GM19193 (cell line): Measurements from ENCODE around the gene STX10.
A peak's percentile ranks its signal among the peaks of the same experiment; 100 is the strongest.

ENCODE experiments used
- POLR2A ChIP-seq: IDR thresholded peaks from 4 replicates; pipeline ENCODE4 v1.6.1; 2011; ENCODE audit not compliant: insufficient read depth, insufficient read length; ENCODE audit errors: extremely low read depth

STX10 gene

GRCh38 chr19:13116282-13117175 lies 33.6 kb downstream of the STX10 start, which contains the start of gene TRMT1:
Gene TRMT1 (minus strand): TSS chr19:13116740. CDS start chr19:13116399, 341 bp downstream.
- peak; percentile 53 for TF ChIP-seq POLR2A

GRCh38 chr19:13115936-13116281 lies 34.3 kb downstream of the STX10 start:
- TF ChIP-seq POLR2A: no peak

- TF ChIP-seq POLR2A: no peak
These were observed 37.6 kb downstream of the STX10 start for GRCh38 chr19:13112555-13112954.

GRCh38 chr19:13110099-13110610 lies 40.0 kb downstream of the STX10 start:
- no peak for TF ChIP-seq POLR2A

GRCh38 chr19:13109361-13110098 lies 40.6 kb downstream of the STX10 start:
- TF ChIP-seq POLR2A: no peak

- peak; percentile 50 for TF ChIP-seq POLR2A
These were observed 45.1 kb downstream of the STX10 start for GRCh38 chr19:13104848-13105711.

- TF ChIP-seq POLR2A: peak; percentile 49
These were observed 45.8 kb downstream of the STX10 start for GRCh38 chr19:13104360-13104847.

GRCh38 chr19:13103581-13104359 lies 46.4 kb downstream of the STX10 start:
- TF ChIP-seq POLR2A: no peak

- peak; percentile 64 for TF ChIP-seq POLR2A
These were observed 47.3 kb downstream of the STX10 start, which contains the start of gene LYL1 for GRCh38 chr19:13102666-13103580. Gene LYL1 (minus strand): TSS chr19:13102858. CDS start chr19:13101171, 1,687 bp downstream.

- no peak for TF ChIP-seq POLR2A
These were observed 47.8 kb downstream of the STX10 start for GRCh38 chr19:13102416-13102665.

- no peak for TF ChIP-seq POLR2A
These were observed 48.4 kb downstream of the STX10 start for GRCh38 chr19:13101590-13102415.
